Stimulated activated CD8-positive, alpha-beta memory T cell treated with anti-CD3 and anti-CD28 coated beads, Interleukin-12 subunit alpha, Interleukin-12 subunit beta, amount 100 ng/mL, for 24 hours (primary cell): ENCODE results near the gene GAMT.
"Not testable (repeated sequence)": the region's sequence is repeated elsewhere in the genome, so short reads cannot be mapped to it uniquely, and the experiment has no call there.

Experiments
- DNase-seq: peaks from one replicate; pipeline ENCODE4 v3.0.0-alpha.2; 2020; ENCODE audit errors: extremely low read depth

The GAMT gene

GRCh38 chr19:1401138-1401888, at the start of gene GAMT:
Gene GAMT, minus strand, starts transcription at chr19:1401542. Its CDS starts 66 bp downstream, at chr19:1401476.
- DNase-seq: no peak

- DNase-seq: no peak
Observed at GRCh38 chr19:1449467-1450442, 48.4 kb upstream of the GAMT start, which contains the start of gene APC2. Gene APC2, plus strand, starts transcription at chr19:1450121. Its CDS starts 2,881 bp downstream, at chr19:1453002.

- DNase-seq: no peak
Observed at GRCh38 chr19:1447944-1448343, 46.6 kb upstream of the GAMT start.

GRCh38 chr19:1447504-1447903, 46.2 kb upstream of the GAMT start:
- no peak for DNase-seq

GRCh38 chr19:1446713-1447481, 45.6 kb upstream of the GAMT start:
- no peak for DNase-seq

- DNase-seq: no peak
Observed at GRCh38 chr19:1445932-1446712, 44.8 kb upstream of the GAMT start.

- peak; percentile 46 for DNase-seq
Observed at GRCh38 chr19:1445185-1445931, 44.0 kb upstream of the GAMT start.

GRCh38 chr19:1441677-1442438, 40.5 kb upstream of the GAMT start:
- no peak for DNase-seq

- no peak for DNase-seq
Observed at GRCh38 chr19:1441022-1441426, 39.7 kb upstream of the GAMT start.

GRCh38 chr19:1440418-1440801, 39.1 kb upstream of the GAMT start:
- no peak for DNase-seq

- not testable (repeated sequence) for DNase-seq
Observed at GRCh38 chr19:1439525-1440417, 38.4 kb upstream of the GAMT start.

GRCh38 chr19:1438933-1439354, 37.6 kb upstream of the GAMT start:
- DNase-seq: no peak

- DNase-seq: peak; percentile 91
Observed at GRCh38 chr19:1438035-1438932, 36.9 kb upstream of the GAMT start, which contains the start of gene RPS15. Gene RPS15, plus strand, starts transcription at chr19:1438396. Its CDS starts 30 bp downstream, at chr19:1438426.

- DNase-seq: no peak
Observed at GRCh38 chr19:1437609-1438008, 36.3 kb upstream of the GAMT start.

- DNase-seq: no peak
Observed at GRCh38 chr19:1435378-1435989, 34.1 kb upstream of the GAMT start.

GRCh38 chr19:1434577-1435060, 33.3 kb upstream of the GAMT start:
- DNase-seq: no peak

- DNase-seq: no peak
Observed at GRCh38 chr19:1434040-1434366, 32.7 kb upstream of the GAMT start.
